HepG2 (cell line): ENCODE results near the gene LHB. TPM values are rescaled to one million over a fixed set of nuclear protein-coding genes. Genes with fewer than 3 reads are reported as not detected.

Source experiments
- ATF7-NPFF ChIP-seq: sonication (generic); formaldehyde crosslinking; IDR thresholded peaks from 2 replicates; pipeline ENCODE4 v1.8.1; 2023; ENCODE audit warnings: mild to moderate bottlenecking, low read depth, missing genetic modification reagents, moderate library complexity
- CBX1 ChIP-seq: IDR thresholded peaks from one replicate; pipeline ENCODE4 v1.6.1; 2016; ENCODE audit warnings: antibody characterized with exemption, low read depth
- DMTF1 ChIP-seq: sonication (generic); formaldehyde crosslinking; IDR thresholded peaks from 2 replicates; pipeline ENCODE4 v1.4.0; 2020; ENCODE audit warnings: mild to moderate bottlenecking, missing genetic modification reagents
- ELF3 ChIP-seq: IDR thresholded peaks from 2 replicates; pipeline ENCODE4 v1.6.1; 2016; ENCODE audit warnings: missing genetic modification reagents, missing compliant biosample characterization
- GLMP ChIP-seq: sonication (generic); formaldehyde crosslinking; IDR thresholded peaks from 2 replicates; pipeline ENCODE4 v1.9.0; 2021; ENCODE audit warnings: missing genetic modification reagents, mild to moderate bottlenecking, borderline replicate concordance
- IRF2 ChIP-seq: IDR thresholded peaks from 2 replicates; pipeline ENCODE4 v1.6.1; 2018; ENCODE audit warnings: missing genetic modification reagents, missing compliant biosample characterization
- KDM4B ChIP-seq: sonication (generic); formaldehyde crosslinking; IDR thresholded peaks from 2 replicates; pipeline ENCODE4 v1.4.0; 2020; ENCODE audit warnings: missing genetic modification reagents
- MTF1 ChIP-seq: sonication (generic); formaldehyde crosslinking; IDR thresholded peaks from 2 replicates; pipeline ENCODE4 v1.5.0; 2020; ENCODE audit warnings: missing genetic modification reagents
- RFXAP ChIP-seq: sonication (generic); formaldehyde crosslinking; IDR thresholded peaks from 2 replicates; pipeline ENCODE4 v1.4.0; 2020; ENCODE audit warnings: missing genetic modification reagents, borderline replicate concordance
- SIX1 ChIP-seq: sonication (generic); formaldehyde crosslinking; IDR thresholded peaks from 2 replicates; pipeline ENCODE4 v1.4.0; 2020; ENCODE audit warnings: missing genetic modification reagents, borderline replicate concordance
- ZBTB46 ChIP-seq: sonication (generic); formaldehyde crosslinking; IDR thresholded peaks from 2 replicates; pipeline ENCODE4 v1.4.0; 2020; ENCODE audit warnings: mild to moderate bottlenecking, missing genetic modification reagents, borderline replicate concordance
- ZBTB7A ChIP-seq: sonication (generic); formaldehyde crosslinking; IDR thresholded peaks from 2 replicates; pipeline ENCODE4 v1.8.0; 2022; ENCODE audit warnings: mild to moderate bottlenecking, missing genetic modification reagents
- ZNF503 ChIP-seq: sonication (generic); formaldehyde crosslinking; IDR thresholded peaks from 2 replicates; pipeline ENCODE4 v1.4.0; 2020; ENCODE audit warnings: missing genetic modification reagents
- ZNF574 ChIP-seq: sonication (generic); formaldehyde crosslinking; IDR thresholded peaks from 2 replicates; pipeline ENCODE4 v1.4.0; 2020; ENCODE audit warnings: missing genetic modification reagents
- ZNF747 ChIP-seq: sonication (generic); formaldehyde crosslinking; IDR thresholded peaks from 2 replicates; pipeline ENCODE4 v1.8.1; 2023; ENCODE audit warnings: missing genetic modification reagents, mild to moderate bottlenecking, borderline replicate concordance
- polyA plus RNA-seq, 8 experiments: library from polyadenylated mRNA; depleted of rRNA in 3 of 8; stranded (reverse) in 7 of 8; unstranded in 1 of 8; fragments of >200 nt; fragmentation: Illumina TruSeq in 4 of 8; extraction: Trizol in 4 of 8; gene quantifications; 2 replicates each; pipeline versions ENCODE4 v1.2.1 to v1.2.3, GENCODE V29; 2011 to 2016; ENCODE audit warnings: low read depth in 4 of 8, missing spikeins in 1 of 8, mixed read lengths in 1 of 8; ENCODE audit not compliant: insufficient read depth in 1 of 8
- total RNA-seq, 5 experiments: library from RNA; depleted of rRNA; stranded (reverse); fragments of >200 nt; fragmentation: Illumina TruSeq; extraction: Trizol; gene quantifications; 2 replicates each; pipeline ENCODE4 v1.2.3, GENCODE V29; 2016; ENCODE audit warnings: low read depth in 1 of 5

LHB gene
- total and polyA plus RNA-seq, 2 of the 13 experiments (the other 11 are each of a cell fraction or from before 2014, with no cell fraction given) = not detected

GRCh38 chr19:48993175-48994034, 23.5 kb downstream of the LHB start, which contains the start of the genes GYS1 and RUVBL2 (continued):
- TF ChIP-seq IRF2 (no peak; the same call in 1 of the 2 replicates), DMTF1 (CRISPR knock-in tag) (no peak), ZNF747 (no peak; the same call in 1 of the 2 replicates), ATF7-NPFF (CRISPR knock-in tag) (peak; percentile 63; the same call in 1 of the 2 replicates), ZBTB7A (CRISPR knock-in tag) (no peak), ELF3 (peak; percentile 74), ZNF503 (CRISPR knock-in tag) (no peak; the same call in 1 of the 2 replicates), CBX1 (peak; percentile 81), KDM4B (CRISPR knock-in tag) (0 out of 2 replicates have a peak, but pooled peaks have one; percentile 17), GLMP (CRISPR knock-in tag) (no peak), ZNF574 (peak; percentile 98), RFXAP (CRISPR knock-in tag) (peak; percentile 83; the same call in 1 of the 2 replicates), MTF1 (no peak), ZBTB46 (CRISPR knock-in tag) (no peak), SIX1 (CRISPR knock-in tag) (no peak)
